HG03457 (cell line): ENCODE data around the gene RAD51B.
"Not testable (repeated sequence)": the region's sequence is repeated elsewhere in the genome, so short reads cannot be mapped to it uniquely, and the experiment has no call there.

Experiments
- ATAC-seq: cut with Tn5 transposase; IDR thresholded peaks from one replicate; pipeline ENCODE4 v1.9.1; 2021; ENCODE audit warnings: moderate number of reproducible peaks; ENCODE audit not compliant: unreplicated experiment

Gene RAD51B

DNA sequence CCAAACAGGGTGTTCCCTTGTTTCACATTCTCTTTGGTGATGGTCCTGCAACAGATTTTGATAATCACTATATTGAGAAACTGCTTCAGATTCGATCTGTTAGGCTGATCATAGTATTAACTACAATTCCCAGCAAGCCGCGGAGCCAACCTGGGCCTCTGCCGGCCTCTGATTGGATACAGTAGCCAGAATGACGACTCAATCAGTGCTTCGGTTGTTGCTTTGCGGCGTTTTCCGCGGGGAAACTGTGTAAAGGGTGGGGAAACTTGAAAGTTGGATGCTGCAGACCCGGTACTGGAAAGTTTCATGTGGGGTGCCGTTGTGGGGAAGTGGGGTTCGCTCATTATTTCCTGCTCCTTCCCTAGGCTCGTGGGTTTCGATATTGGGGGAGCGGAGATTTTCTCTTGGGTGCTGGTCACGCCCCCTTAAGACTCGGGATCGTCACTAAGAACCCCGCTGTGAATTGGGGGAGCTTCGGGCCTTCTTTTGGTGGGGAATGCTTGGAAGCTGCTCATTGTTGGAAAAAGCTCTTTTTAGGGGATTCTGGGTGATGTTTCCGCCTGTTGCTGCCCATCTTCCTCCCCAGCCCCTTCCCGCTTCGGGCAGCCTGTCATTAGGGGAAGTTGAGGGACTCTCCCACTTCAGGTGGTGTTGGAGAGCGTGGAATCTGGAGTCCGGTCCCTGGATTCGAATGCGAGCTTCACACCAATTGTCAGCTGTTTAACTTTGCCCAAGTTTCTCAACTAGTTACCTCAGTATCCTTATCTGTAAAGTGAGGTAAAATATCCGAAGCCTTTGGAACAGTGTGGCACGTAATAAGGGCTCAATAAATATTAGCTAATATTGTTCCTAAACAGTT lies at the start of gene RAD51B:
TSS of gene RAD51B (plus strand) at position 217 of the 859 bp plus-strand sequence.
- peak; percentile 55 for ATAC-seq

DNA sequence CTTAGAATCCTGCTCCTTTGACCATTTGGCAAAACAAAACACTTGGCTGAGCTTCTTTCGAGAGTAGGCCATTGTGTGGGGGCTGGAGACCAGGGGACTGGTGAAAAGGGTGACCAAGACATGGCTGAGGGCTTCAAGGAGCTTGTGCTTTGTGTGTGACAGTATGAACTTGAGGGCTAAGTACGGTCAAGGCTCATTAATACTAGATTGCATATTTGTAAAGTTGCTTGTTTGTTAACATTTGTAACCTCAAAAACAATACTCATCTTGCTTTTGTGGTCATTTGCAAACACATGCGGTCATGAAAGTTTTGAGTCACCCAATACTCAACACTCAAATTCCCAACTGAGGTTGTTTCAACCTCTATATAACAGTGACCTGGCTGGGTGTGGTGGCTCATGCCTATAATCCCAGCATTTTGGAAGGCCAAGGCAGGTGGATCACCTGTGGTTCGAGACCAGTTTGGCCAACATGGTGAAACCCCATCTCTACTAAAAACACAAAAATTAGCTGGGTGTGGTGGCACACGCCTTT lies 45.7 kb upstream of the RAD51B start:
- no peak for ATAC-seq

DNA sequence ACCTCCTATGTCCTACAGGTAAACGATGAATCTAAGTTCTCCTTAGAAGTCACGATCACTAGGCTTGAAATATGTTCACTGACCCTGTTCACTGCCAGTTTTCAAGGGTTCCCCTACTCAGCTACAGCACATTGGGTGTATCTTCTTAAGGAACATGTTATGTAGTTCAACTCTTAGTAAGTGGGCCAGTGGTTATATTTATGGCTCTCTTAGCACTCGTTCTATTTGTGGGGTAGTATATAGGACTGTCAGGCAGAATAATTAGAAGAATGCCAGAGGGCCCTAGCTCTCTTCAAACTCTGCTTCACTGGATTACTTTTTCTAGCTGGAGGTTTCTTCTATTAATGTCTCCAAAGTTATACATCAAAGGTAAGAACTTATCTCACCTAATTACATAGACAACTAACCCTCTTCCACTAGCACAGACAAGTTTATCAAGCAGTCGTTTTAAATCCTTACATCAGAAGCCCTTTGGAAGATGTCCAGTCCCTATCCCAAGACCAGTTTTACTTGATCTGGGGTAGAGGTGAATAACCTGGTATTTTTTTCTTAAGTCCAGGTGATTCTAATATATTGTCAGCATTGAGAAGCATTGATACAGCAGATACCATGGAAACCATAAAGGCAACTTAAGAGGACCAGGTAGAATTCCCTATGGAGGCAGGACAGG lies 42.8 kb upstream of the RAD51B start:
- ATAC-seq, result no peak

DNA sequence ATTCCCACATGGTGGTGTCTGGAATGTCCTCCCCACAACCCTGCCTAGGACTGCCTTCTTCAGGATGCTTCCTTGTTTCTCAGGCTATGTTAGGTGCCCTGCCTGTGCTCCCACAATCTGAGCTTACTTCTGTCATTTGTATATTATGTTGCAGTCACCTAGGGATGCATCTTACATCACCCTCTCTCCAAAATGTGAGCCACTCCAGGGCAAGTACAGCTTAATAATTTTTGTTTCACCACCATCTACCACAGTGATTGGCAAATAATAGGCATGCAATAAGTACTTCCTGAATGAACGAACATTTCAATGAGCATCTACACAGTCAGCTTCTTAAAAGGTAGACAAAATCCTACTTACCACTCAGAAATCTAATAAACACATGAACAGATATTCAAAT lies 40.8 kb upstream of the RAD51B start:
- ATAC-seq, result no peak

DNA sequence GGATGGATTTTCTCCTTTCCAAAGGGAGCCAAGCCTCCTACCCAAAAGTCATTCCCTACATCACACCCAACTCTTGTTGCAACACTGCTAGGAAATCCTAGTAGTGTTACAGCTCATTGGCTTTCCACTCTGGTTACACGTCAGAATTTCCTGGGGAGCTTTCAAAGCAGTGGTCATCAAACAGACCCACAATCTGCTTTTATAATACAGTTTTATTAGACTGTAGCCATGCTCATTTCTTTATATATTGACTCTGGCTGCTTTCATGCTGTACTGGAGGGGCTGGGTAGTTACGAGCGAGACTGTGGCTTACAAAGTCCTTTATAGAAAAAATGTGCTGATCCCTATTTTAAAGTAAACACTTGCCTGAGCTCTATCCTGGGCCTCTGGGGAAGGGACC lies 37.5 kb upstream of the RAD51B start:
- no peak for ATAC-seq

DNA sequence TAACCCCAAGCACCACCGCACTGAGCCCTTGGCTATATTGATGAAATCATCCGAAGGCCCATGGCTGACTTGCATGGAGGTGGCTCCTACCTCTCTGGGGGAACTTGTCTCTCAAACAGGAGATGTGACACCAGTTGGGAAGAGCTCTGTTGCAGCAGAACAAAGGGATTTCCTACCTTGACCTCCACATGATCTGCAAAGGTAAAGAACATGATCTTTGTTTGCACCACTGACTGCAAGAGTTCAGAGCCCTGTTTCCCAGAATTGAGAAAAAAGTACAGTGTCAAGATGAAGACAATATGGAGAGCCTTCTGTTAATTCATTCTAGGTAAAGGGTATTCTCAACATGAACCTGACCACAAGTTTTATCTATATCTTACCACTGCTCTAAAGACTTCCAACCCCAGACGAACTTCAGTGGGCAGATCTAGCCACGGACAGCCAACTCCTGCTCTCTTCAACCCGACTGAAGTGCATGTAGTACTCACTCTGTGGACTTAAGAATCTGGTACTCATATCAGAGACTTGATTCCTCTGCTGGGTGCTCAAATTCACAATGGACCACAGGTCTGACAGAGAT lies 35.2 kb upstream of the RAD51B start:
- ATAC-seq, result no peak

DNA sequence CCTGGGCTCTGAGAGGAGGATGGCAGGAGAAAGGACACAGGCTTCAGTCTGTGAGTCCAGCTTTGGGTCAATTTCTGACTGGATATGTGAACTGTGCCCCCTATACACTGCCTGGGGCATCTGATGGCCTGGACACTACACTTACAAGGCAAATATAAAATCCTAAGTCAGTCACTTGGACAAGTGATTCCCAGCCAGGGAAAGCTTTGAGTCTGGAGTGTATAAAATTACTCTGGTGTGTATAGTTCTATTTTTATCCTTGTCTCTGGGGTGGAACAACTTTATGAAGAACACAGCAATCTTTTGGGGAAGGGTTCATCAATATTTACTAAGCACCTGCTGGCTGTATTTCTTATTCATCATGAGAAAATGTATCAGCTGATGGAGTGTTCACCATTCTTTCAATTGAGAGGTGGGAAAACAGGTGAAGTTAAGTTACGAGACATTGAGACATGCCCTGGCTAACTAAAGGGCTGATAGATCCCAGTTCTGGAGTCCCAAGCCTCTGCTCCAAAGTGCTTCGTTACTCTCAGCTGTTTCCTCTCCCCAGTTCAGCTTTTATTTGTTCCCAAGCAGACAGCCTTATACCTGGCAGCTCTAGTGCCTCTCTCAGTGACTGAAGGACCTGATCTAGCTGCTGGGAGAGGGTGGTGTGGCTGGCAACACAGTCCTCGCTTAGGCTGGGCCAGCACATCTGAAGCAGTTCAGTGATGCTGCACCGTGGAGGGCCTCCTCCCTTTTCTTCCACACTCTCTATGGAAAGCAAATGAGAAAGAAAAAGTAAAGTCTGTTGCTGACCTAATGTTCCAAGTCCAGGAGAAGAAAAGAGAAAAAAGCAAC lies 34.1 kb upstream of the RAD51B start:
- no peak for ATAC-seq

DNA sequence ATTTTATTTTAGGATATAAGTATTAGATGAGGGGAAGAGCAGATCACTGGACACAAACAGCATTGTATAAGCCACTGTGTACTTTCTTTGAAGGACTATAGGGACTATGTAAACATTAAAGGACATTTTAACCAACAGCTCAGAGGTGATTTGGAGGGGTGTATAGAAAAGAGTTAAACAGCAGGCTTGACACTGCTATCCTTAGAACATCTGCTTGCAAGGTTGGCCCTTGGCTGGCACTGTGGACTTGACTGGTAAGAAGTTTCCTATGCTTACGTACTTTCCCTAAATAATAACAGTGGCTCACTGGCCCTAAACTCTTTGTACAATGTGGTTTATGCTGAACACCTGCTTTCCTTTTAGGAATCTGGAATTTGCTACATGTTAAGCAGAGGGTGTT lies 31.9 kb upstream of the RAD51B start:
- ATAC-seq, result no peak

DNA sequence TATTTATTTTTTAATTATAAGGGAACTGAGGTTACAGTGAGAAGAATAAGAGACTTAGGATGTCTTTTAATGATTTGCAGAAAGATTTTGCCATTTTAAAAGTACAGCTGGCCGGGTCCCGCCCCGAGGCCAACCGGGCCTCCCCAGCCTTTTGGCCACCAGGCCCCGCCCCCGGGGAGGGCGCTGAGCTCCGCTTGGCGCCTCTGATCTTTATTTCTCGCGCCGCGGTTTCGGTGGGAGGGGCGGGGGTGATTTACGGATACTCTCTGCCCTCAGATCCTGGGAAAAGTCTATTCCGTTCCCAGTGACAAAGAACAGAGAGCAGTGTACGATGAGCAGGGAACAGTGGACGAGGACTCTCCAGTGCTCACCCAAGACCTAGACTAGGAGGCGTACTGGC lies 20.8 kb upstream of the RAD51B start:
- ATAC-seq, result no peak

DNA sequence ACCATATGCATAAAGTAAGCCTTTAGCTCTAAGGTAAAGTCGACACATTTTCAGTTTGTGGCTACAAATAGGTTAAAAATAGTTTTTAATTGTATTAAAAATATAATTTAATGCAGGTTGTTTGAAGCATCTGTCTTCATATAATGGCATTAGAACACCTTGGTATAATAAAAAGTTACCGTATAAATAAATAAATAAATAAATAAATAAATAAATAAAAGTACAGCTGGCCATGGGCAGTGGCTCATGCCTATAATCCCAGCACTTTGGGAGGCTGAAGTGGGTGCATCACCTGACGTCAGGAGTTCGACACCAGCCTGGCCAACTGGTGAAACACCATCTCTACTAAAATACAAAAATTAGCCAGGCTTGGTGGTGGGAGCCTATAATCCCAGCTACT lies 18.8 kb upstream of the RAD51B start:
- no peak for ATAC-seq

DNA sequence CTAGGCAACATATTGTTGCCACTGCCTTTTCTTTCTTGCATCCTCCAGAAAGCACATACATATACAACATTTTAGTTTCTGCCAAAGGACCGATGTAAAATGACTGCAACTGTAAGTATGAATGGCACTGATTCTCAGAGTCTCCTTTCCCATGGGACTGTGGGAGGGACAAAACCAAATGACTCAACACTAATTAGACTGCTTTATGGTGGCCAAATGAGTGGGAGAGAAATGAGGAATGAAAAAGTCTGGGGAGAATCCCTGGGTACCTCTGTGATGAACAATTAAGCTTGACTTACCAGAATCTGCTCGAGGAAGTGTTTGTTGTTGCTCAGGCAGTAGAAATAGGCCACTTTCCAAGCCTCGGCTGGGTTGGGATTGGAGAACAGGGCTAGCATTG lies 13.3 kb upstream of the RAD51B start:
- no peak for ATAC-seq

DNA sequence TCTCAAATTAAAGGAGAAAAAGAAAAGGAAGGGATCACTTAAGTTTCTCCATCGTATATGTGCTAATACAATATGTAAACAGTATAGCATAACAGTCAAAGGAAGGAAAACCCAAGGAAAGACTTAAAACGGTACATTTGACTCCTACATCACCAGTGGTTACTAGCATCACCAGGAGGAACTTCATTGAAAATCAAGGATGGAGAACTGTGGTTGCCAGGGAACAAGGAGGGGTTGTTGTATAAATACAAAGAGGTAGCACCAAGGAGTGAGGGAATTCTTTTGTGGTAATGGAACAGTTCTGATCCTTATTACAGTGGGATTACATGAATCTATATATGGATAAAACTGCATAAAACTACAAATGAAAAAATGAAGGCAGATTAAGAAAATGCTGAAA lies 4.8 kb upstream of the RAD51B start:
- ATAC-seq, result no peak

DNA sequence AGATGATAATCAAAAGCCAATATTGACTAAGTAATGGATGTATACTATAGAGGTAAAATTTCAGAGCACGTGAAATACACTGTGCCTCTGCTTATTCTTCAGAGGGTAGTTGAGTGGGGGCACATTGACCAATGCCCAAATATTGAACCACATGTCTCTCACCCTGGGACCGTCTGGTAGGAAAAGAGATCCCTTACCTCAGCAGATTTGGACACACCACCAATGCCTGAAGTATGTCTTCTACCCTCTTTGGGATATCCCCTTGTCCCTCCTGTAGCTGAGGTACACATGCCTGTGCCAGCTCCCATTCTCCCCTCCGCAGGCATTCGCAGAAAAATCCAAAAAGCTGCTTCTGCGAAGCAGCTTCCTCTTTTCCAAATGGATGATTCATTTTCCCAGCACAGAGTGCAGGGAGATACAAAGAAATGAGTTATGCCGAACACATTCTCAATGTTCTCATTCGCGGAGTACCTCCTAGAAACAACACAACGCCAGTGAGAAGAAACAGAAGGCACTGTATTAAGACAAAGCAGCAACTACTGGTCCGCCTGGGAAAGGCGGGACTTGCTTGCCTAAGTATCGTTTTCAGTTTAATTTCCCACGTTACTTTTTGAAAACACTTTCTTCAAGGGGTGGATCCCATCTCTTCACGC lies 3.9 kb upstream of the RAD51B start:
- no peak for ATAC-seq

DNA sequence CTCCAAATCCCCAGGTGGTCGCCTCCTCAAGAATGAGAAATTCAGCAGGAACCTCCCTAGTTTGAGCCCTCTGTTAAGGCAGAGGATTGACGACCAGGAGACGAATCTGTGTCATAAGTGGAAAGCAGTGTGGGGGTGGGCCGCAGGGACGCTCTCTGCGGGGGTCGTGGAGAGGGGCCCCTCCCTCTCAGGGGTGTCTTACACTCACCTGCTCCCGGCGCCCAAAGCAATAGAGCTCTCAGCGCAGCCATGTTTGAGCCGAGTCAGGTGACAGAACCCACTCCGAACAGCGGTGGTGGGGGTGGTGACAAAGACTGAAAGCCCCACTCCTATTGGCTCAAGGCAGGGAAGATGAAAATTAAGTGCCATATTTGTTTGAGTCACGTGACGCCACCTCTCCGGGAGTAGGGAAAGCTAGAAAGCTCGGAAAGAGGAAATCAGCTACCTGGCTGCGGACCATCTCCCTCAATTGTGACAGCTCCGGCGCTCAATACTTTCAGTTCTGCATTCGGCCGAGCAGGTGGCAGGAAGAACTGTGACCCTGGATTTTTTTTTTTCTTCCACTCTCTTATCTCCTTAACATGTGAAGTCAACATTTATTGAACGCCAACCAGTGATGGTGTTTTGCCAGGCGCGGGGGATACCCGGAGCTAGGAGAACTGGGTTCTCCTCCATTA lies 3.1 kb upstream of the RAD51B start, which contains the start of gene ZFYVE26:
TSS of gene ZFYVE26 (minus strand) at position 265 of the 677 bp plus-strand sequence. CDS start 627 bp downstream, outside the sequence.
- peak; percentile 70 for ATAC-seq

DNA sequence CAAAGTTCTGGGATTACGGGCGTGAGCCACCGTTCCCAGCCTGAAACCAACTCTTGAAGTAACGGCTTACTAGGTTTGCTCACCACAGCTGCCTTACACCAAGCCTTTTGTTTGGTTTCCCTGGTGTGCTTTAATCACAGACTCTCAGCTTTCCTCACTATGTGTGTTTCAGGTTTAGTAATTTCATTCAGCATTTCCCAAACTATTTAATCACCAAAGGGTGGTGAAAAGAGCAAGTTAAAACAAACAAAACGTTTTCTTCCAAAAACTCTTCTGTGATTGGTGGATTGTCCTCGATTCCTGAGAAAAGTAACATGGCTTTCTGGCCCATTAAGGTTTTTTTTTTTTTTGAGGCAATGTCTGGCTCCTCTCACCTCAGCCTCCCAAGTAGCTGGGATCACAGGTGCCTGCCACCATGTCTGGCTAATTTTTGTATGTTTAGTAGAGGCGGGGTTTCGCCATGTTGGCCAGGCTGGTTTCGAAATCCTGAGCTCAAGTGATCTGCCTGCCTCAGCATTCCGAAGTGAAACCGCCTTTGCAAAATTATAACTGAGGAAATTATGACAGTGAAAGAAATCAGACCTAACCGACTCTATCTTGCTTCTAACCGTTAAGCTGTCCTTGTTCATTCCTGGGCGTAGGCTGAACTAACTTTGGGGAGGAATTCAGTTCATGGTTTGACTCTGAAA lies 1.7 kb upstream of the RAD51B start:
- no peak for ATAC-seq

DNA sequence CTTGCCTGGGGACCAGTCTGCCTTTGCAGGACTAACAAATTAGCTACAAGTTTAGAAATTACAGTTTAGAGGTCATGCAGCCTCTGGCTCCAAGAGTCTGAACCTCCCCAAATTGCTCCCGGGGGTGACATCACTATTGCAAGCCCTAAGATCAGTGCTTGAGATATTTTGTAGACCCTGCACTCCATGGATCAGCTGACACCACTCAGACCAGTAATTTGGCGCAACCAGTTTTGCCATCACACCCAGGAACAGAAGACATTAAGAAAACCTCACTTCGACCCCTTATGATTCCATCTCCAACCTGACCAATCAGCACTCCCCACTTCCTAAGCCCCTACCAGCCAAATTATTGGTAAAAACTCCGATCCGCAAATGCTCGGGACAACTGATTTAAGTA lies 1.1 kb upstream of the RAD51B start:
- not testable (repeated sequence) for ATAC-seq

DNA sequence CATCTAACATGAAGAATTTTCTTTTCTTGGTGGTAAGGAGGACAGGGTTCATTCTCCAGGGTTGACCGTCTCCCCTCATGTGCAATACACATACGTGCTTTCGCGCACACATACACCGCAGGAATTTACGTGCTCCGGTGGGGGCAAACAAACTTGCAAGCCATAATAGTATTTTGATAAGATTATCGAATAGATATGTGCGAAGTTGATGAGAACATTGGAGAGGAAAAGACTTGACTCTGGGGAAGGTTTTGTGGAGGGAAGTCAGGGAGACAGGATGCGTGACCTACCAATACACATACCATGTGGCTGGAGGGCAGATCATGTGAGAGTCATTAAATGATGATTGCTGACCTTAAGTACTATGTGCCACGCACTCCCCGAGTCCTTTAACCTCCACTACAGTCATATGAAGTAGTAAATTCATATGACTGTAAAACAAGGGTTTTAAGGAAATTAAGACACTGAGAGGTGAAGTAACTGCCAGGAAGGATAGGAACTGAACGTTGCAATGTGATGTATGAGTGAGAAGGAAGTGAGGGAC lies 921 bp downstream of the RAD51B start:
- ATAC-seq, result no peak

DNA sequence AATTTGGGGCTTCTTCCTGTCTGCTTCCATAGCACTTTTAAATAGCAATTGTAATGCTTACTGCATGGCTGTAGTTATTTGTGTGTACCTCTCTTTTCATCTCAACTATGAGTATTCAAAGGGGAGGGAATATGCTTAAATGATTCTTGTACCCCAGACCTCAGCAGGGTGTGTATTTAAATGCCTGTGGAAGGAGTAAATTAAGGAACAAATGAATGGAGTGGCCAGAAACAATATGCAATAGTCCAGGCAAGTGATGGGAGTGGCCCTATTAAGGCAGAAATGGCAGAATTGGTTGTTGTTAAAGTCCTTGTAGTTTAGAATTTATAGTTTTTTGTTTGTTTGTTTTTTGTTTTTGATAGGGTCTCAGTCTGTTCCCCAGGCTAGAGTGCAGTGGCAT lies 1.5 kb downstream of the RAD51B start:
- no peak for ATAC-seq

DNA sequence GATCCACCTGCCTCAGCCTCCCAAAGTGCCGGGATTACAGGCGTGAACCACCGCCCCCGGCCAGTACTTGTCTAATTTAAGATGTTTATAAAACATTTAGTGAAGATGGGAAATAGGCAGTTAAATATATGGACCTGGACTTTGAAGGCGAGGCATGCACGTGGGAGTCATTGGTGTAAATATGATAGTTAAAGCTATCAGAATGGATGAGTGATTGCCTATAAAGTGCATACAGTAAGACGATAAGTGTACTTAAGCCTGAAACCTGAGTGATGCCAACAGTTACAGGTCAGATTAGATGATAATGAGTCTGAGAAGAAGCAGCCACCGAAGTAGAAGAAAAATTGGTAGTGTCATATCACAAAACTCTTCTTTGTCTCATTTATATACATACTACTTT lies 11.5 kb downstream of the RAD51B start:
- ATAC-seq, result no peak
